ENCODE data around the gene EDC3.

- TF ChIP-seq POLR2AphosphoS5 (IDR thresholded peaks at IDR 0.05; ENCODE audit: low read depth, low read length) (no peak; the same call in 1 of the 2 replicates), POLR2A (IDR thresholded peaks at IDR 0.05; ENCODE audit: low read depth, low read length) (no peak), TAF1 (IDR thresholded peaks at IDR 0.05; ENCODE audit: borderline replicate concordance, low read depth, low read length) (peak; percentile 40; the same call in 1 of the 2 replicates)
Observed at GRCh38 chr15:74616366-74616939, 79.4 kb downstream of the EDC3 start.

Data from GM12892 (cell line).